ENCODE data around the gene RERE. TPM values are rescaled to one million over a fixed set of nuclear protein-coding genes. Genes with fewer than 3 reads are reported as not detected.

Gene RERE
- total RNA-seq, 1 donor: 27.0 TPM

- no peak overlapping the region for H3K4me3 ChIP-seq (ENCODE audit: low read depth, low read length)
- no peak for TF ChIP-seq CTCF (IDR thresholded peaks at IDR 0.05; ENCODE audit: insufficient read depth, low read length)
- DNase-seq (ENCODE audit: low read depth): peak; percentile 80
Measured at GRCh38 chr1:8497210-8497819, 320.1 kb downstream of the RERE start.

DNA sequence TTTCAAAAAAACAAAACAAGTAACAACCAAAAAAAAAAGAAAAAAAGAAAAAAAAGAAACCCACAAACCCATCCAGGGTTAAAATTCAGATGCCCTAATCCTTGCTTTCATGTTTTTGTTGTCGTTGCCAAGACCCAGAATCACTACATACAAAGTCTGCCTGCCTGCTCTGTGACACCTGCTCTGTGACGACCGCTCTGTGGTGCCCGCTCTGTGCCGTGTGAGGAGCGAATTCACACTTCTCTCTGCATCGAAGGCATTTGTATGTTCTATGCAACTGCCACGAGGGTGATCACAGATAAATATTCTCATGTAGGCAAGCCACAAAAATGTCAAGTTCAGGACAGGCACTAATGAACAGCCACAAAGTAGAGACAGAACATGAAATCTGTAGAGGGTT, 321.0 kb downstream of the RERE start:
- no peak for TF ChIP-seq CTCF (IDR thresholded peaks at IDR 0.05; ENCODE audit: insufficient read depth, low read length)
- no peak overlapping the region for H3K4me3 ChIP-seq (ENCODE audit: low read depth, low read length)
- DNase-seq (ENCODE audit: low read depth): no peak

- H3K4me3 ChIP-seq (ENCODE audit: low read depth, low read length): no peak overlapping the region
- TF ChIP-seq CTCF (IDR thresholded peaks at IDR 0.05; ENCODE audit: insufficient read depth, low read length): no peak
- DNase-seq (ENCODE audit: low read depth): no peak
Measured at GRCh38 chr1:8495928-8496401, 321.5 kb downstream of the RERE start.

GRCh38 chr1:8494681-8495080, 322.8 kb downstream of the RERE start:
- no peak overlapping the region for H3K4me3 ChIP-seq (ENCODE audit: low read depth, low read length)
- no peak for TF ChIP-seq CTCF (IDR thresholded peaks at IDR 0.05; ENCODE audit: insufficient read depth, low read length)
- DNase-seq (ENCODE audit: low read depth): no peak

DNA sequence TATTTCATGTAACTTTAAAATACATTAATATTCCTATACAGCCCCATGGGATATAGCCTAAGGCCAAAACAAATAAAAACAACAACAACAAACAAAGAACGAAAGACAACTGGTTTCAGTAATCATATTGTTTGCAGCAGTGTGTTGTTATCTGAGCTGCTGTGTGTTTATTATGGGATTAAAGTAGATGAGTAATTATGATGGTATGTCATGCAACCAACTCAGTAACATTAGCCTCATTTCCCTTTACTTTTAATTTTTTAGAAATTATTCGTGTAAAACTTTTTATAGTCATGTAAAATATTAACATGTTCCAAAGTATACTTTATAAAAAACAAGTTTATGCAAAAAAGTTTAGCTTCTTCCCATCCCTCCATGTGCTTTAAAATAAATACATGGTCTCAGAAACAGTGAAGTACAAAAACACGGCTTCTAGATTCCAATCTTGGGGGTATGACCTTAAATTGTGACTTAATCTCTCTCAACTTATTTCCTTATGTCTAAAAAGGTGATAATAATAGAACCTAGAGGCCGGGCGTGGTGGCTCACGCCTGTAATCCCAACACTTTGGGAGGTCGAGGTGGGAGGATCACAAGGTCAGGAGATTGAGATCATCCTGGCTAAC, 323.4 kb downstream of the RERE start:
- no peak for DNase-seq (ENCODE audit: low read depth)
- no peak for TF ChIP-seq CTCF (IDR thresholded peaks at IDR 0.05; ENCODE audit: insufficient read depth, low read length)
- H3K4me3 ChIP-seq (ENCODE audit: low read depth, low read length): no peak overlapping the region

GRCh38 chr1:8487249-8487648, 330.2 kb downstream of the RERE start:
- no peak for TF ChIP-seq CTCF (IDR thresholded peaks at IDR 0.05; ENCODE audit: insufficient read depth, low read length)
- no peak overlapping the region for H3K4me3 ChIP-seq (ENCODE audit: low read depth, low read length)
- no peak for DNase-seq (ENCODE audit: low read depth)

Data from fibroblast of the aortic adventitia (primary cell).